Liver (tissue), 3 donors: ENCODE results near the gene BGLAP.

Experiments
- GABPA ChIP-seq, 2 donors: IDR thresholded peaks in 1 of 2; conservative IDR thresholded peaks in 1 of 2; 2 replicates each; pipeline ENCODE4 v1.6.1; 2016; ENCODE audit warnings: antibody characterized with exemption in 2 of 2, mild to moderate bottlenecking in 1 of 2, moderate library complexity in 1 of 2
- JUND ChIP-seq, 2 donors: IDR thresholded peaks; 2 replicates each; pipeline ENCODE4 v1.6.1; 2016; ENCODE audit warnings: antibody characterized with exemption in 2 of 2
- TAF1 ChIP-seq: conservative IDR thresholded peaks from 2 replicates; pipeline ENCODE4 v1.6.1; 2016; ENCODE audit warnings: antibody characterized with exemption, mild to moderate bottlenecking
- YY1 ChIP-seq: IDR thresholded peaks from 2 replicates; pipeline ENCODE4 v1.6.1; 2016; ENCODE audit warnings: antibody characterized with exemption, mild to moderate bottlenecking
- TF ChIP-seq, protein P1 (sequence below): fragments of 150-350 bp; IDR thresholded peaks from 2 replicates; pipeline ENCODE4 v1.5.1; 2017; ENCODE audit warnings: improper control_type of control experiment, low read depth, low read length; ENCODE audit not compliant: missing input control
- TF ChIP-seq, protein P2 (sequence below): IDR thresholded peaks from 2 replicates; pipeline ENCODE4 v1.6.1; 2016; ENCODE audit warnings: antibody characterized with exemption
- donor health status: healthy.
- donor health status: healthy.

DNA sequence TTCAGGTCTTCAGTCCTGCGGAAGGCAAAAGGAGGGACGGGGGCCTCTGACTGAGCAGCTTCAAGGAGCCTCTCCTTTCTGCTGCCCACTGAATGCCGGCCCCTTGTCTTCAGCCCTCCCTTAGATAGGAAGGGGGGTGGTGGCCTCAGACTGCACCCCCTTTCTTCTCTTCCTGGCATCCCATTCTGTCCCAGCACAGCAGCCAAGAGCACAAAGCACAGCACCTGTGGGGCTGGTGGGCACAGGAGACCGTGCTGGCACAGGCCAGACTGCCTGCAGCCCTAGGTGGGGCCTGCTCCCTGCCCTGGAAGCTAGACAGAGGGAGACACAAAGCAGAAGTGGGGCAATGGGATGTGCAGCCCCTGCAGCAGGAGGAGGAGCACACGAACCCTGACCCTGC, 7.6 kb downstream of the BGLAP start:
- no peak for TF ChIP-seq TAF1
- TF ChIP-seq, protein P1, sequence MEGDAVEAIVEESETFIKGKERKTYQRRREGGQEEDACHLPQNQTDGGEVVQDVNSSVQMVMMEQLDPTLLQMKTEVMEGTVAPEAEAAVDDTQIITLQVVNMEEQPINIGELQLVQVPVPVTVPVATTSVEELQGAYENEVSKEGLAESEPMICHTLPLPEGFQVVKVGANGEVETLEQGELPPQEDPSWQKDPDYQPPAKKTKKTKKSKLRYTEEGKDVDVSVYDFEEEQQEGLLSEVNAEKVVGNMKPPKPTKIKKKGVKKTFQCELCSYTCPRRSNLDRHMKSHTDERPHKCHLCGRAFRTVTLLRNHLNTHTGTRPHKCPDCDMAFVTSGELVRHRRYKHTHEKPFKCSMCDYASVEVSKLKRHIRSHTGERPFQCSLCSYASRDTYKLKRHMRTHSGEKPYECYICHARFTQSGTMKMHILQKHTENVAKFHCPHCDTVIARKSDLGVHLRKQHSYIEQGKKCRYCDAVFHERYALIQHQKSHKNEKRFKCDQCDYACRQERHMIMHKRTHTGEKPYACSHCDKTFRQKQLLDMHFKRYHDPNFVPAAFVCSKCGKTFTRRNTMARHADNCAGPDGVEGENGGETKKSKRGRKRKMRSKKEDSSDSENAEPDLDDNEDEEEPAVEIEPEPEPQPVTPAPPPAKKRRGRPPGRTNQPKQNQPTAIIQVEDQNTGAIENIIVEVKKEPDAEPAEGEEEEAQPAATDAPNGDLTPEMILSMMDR: no peak
- no peak for TF ChIP-seq GABPA (IDR thresholded peaks at IDR 0.05 in 1 of 2, conservative IDR thresholded peaks at IDR 0.05 in 1 of 2)
- no peak for TF ChIP-seq JUND (IDR thresholded peaks at IDR 0.05)
- TF ChIP-seq, protein P2, sequence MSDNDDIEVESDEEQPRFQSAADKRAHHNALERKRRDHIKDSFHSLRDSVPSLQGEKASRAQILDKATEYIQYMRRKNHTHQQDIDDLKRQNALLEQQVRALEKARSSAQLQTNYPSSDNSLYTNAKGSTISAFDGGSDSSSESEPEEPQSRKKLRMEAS: no peak
- no peak for TF ChIP-seq YY1
